H1 (cell line): ENCODE results near the gene DNAI2. TPM values are rescaled to one million over a fixed set of nuclear protein-coding genes. Genes with fewer than 3 reads are reported as not detected.

Experiments
- CTCF ChIA-PET: fragments of 300-600 bp; sonication (Branson Sonifier 250); formaldehyde crosslinking; loops from one replicate; lab custom pipeline; 2021; ENCODE audit not compliant: partially characterized antibody; lab: Charles Lee
- POLR2A ChIA-PET: fragments of 300-600 bp; sonication (Branson Sonifier 250); formaldehyde crosslinking; loops from one replicate; lab custom pipeline; 2021; ENCODE audit warnings: inconsistent platforms; ENCODE audit not compliant: partially characterized antibody; lab: Charles Lee
- DNase-seq, 2 experiments: peaks; one replicate each; pipeline versions ENCODE4 v3.0.0 to v3.0.0-alpha.2; 2010 to 2022; ENCODE audit warnings: low spot score in 2 of 2, low read depth in 1 of 2, mixed read lengths in 1 of 2
- FAIRE-seq: peaks from 2 replicates; lab custom pipeline; 2011; peaks lifted over from hg19 to GRCh38; lab: Jason Lieb, UNC
- H2AFZ ChIP-seq: 2 replicates; pipeline ENCODE4 v1.8.1; 2012; ENCODE audit warnings: low read length, inconsistent platforms
- H2AK5ac ChIP-seq: 2 replicates; pipeline ENCODE4 v1.6.1; 2013; ENCODE audit warnings: low read depth, low read length
- H2BK120ac ChIP-seq: replicated peaks from 2 replicates; pipeline ENCODE3; 2013; ENCODE audit warnings: low read depth, low read length, inconsistent platforms
- H2BK12ac ChIP-seq: 2 replicates; pipeline ENCODE4 v1.6.1; 2013; ENCODE audit warnings: low read depth, low read length
- H2BK15ac ChIP-seq: 2 replicates; pipeline ENCODE4 v1.6.1; 2013; ENCODE audit warnings: low read length
- H2BK20ac ChIP-seq: 2 replicates; pipeline ENCODE4 v1.6.1; 2013; ENCODE audit warnings: low read length
- H2BK5ac ChIP-seq: 2 replicates; pipeline ENCODE4 v1.6.1; 2013; ENCODE audit warnings: low read depth, low read length
- H3K14ac ChIP-seq: 2 replicates; pipeline ENCODE4 v1.6.1; 2013; ENCODE audit warnings: inconsistent platforms; ENCODE audit not compliant: insufficient read length
- H3K18ac ChIP-seq: 2 replicates; pipeline ENCODE4 v1.6.1; 2013; ENCODE audit warnings: low read length; ENCODE audit errors: extremely low read depth
- H3K23ac ChIP-seq: 2 replicates; pipeline ENCODE4 v1.6.1; 2013; ENCODE audit warnings: inconsistent platforms; ENCODE audit not compliant: insufficient read length
- H3K23me2 ChIP-seq: 2 replicates; pipeline ENCODE4 v1.6.1; 2013; ENCODE audit warnings: low read depth, low read length
- H3K27ac ChIP-seq: 2 replicates; pipeline ENCODE4 v1.6.1; 2011; ENCODE audit warnings: low read depth, low read length, inconsistent platforms
- H3K27me3 ChIP-seq, 4 experiments: replicated peaks in 1 of 4; 1 replicate in 1 of 4; 2 replicates in 3 of 4; pipeline versions ENCODE4 v1.6.1 to v1.8.1; 2011 to 2013; ENCODE audit warnings: low read length in 3 of 4, mild to moderate bottlenecking in 3 of 4, inconsistent platforms in 2 of 4, mixed read lengths in 2 of 4, moderate library complexity in 1 of 4; ENCODE audit not compliant: control insufficient read depth in 3 of 4, insufficient read depth in 3 of 4; ENCODE audit errors: extremely low read depth in 1 of 4
- H3K36me3 ChIP-seq, 4 experiments: 2 replicates each; pipeline versions ENCODE4 v1.6.1 to v1.8.1; 2011 to 2013; ENCODE audit warnings: mild to moderate bottlenecking in 4 of 4, low read length in 3 of 4, moderate library complexity in 2 of 4, control low read depth in 1 of 4, inconsistent platforms in 1 of 4; ENCODE audit not compliant: insufficient read depth in 4 of 4, control insufficient read depth in 2 of 4
- H3K4ac ChIP-seq: replicated peaks from 2 replicates; pipeline ENCODE3; 2013; ENCODE audit warnings: low read length, low read depth, mixed read lengths, inconsistent platforms; ENCODE audit not compliant: insufficient read length
- H3K4me1 ChIP-seq, 4 experiments: replicated peaks in 1 of 4; 1 replicate in 1 of 4; 2 replicates in 3 of 4; pipeline versions ENCODE4 v1.6.1 to v1.8.1; 2011 to 2013; ENCODE audit warnings: low read length in 3 of 4, inconsistent platforms in 2 of 4, mixed read lengths in 1 of 4; ENCODE audit not compliant: insufficient read depth in 4 of 4, control insufficient read depth in 3 of 4
- H3K4me2 ChIP-seq, 2 experiments: 2 replicates each; pipeline versions ENCODE4 v1.6.1 to v1.8.1; 2011 to 2013; ENCODE audit warnings: low read depth in 2 of 2, low read length in 2 of 2, control low read depth in 1 of 2, inconsistent platforms in 1 of 2, mild to moderate bottlenecking in 1 of 2; ENCODE audit not compliant: insufficient read depth in 1 of 2
- H3K4me3 ChIP-seq, 4 experiments: fragments of 200-600, 300-600 bp in 1 of 4; sonication (generic), shearing (Covaris generic), sonication (Bioruptor Twin) in 1 of 4; 2 replicates each; pipeline versions ENCODE4 v1.5.1 to v1.8.1; 2011 to 2016; ENCODE audit warnings: low read length in 4 of 4, low read depth in 3 of 4, control low read depth in 2 of 4, inconsistent platforms in 2 of 4, mild to moderate bottlenecking in 2 of 4, mixed read lengths in 1 of 4, moderate library complexity in 1 of 4; ENCODE audit not compliant: insufficient read depth in 2 of 4; ENCODE audit errors: extremely low read depth in 1 of 4
- H3K56ac ChIP-seq: replicated peaks from 2 replicates; pipeline ENCODE3; 2013; ENCODE audit warnings: low read depth, mild to moderate bottlenecking, mixed read lengths, low read length, inconsistent platforms; ENCODE audit not compliant: insufficient read length
- H3K79me1 ChIP-seq: 2 replicates; pipeline ENCODE4 v1.6.1; 2013; ENCODE audit warnings: low read depth, low read length, control low read depth
- H3K79me2 ChIP-seq, 2 experiments: 2 replicates each; pipeline versions ENCODE4 v1.6.1 to v1.8.1; 2012 to 2013; ENCODE audit warnings: low read length in 2 of 2, mild to moderate bottlenecking in 2 of 2, inconsistent platforms in 1 of 2; ENCODE audit not compliant: insufficient read depth in 2 of 2, control insufficient read depth in 1 of 2
- H3K9ac ChIP-seq, 4 experiments: replicated peaks in 1 of 4; 1 replicate in 1 of 4; 2 replicates in 3 of 4; pipeline versions ENCODE4 v1.6.1 to v1.8.1; 2011 to 2013; ENCODE audit warnings: low read depth in 3 of 4, low read length in 3 of 4, control low read depth in 2 of 4, mild to moderate bottlenecking in 2 of 4, moderate library complexity in 2 of 4, inconsistent platforms in 1 of 4; ENCODE audit errors: extremely low read depth in 1 of 4
- H3K9me3 ChIP-seq, 2 experiments: 2 replicates each; pipeline versions ENCODE4 v1.6.1 to v1.8.1; 2012 to 2013; ENCODE audit warnings: mild to moderate bottlenecking in 2 of 2, moderate library complexity in 2 of 2, control low read depth in 1 of 2, inconsistent platforms in 1 of 2, low read depth in 1 of 2, low read length in 1 of 2, mixed read lengths in 1 of 2; ENCODE audit not compliant: insufficient read depth in 2 of 2
- H4K20me1 ChIP-seq, 2 experiments: replicated peaks in 1 of 2; 2 replicates each; pipeline versions ENCODE3 to v1.8.1; 2011 to 2013; ENCODE audit warnings: inconsistent platforms in 2 of 2, low read length in 2 of 2, mild to moderate bottlenecking in 1 of 2; ENCODE audit not compliant: insufficient read depth in 2 of 2, control insufficient read depth in 1 of 2
- H4K5ac ChIP-seq: 2 replicates; pipeline ENCODE4 v1.6.1; 2013; ENCODE audit warnings: low read length, low read depth, mixed read lengths, inconsistent platforms; ENCODE audit not compliant: insufficient read length
- H4K8ac ChIP-seq: 2 replicates; pipeline ENCODE4 v1.8.0; 2013; ENCODE audit warnings: mild to moderate bottlenecking, moderate library complexity, low read length, inconsistent platforms; ENCODE audit not compliant: insufficient read depth; ENCODE audit errors: extremely low read depth
- H4K91ac ChIP-seq: replicated peaks from 2 replicates; pipeline ENCODE3; 2013; ENCODE audit warnings: low read length, mixed read lengths, inconsistent platforms; ENCODE audit not compliant: insufficient read length
- GABPA ChIP-seq: IDR thresholded peaks from 2 replicates; pipeline ENCODE4 v1.6.1; 2011; ENCODE audit warnings: mild to moderate bottlenecking, low read length, moderate library complexity, borderline replicate concordance; ENCODE audit not compliant: insufficient read depth
- GTF2F1 ChIP-seq: IDR thresholded peaks from 2 replicates; pipeline ENCODE4 v1.6.1; 2012; ENCODE audit warnings: low read depth, low read length, improper control_type of control experiment, borderline replicate concordance
- MAFK ChIP-seq: IDR thresholded peaks from 2 replicates; pipeline ENCODE4 v1.6.1; 2012; ENCODE audit warnings: low read depth, mild to moderate bottlenecking, improper control_type of control experiment, low read length
- NANOG ChIP-seq: IDR thresholded peaks from 2 replicates; pipeline ENCODE4 v1.6.1; 2011; ENCODE audit warnings: low read length, low read depth, mild to moderate bottlenecking, inconsistent platforms; ENCODE audit not compliant: insufficient read depth, poor library complexity, severe bottlenecking
- SIN3A ChIP-seq, 2 experiments: IDR thresholded peaks in 1 of 2; conservative IDR thresholded peaks in 1 of 2; 2 replicates each; pipeline ENCODE4 v1.6.1; 2011 to 2012; ENCODE audit warnings: low read length in 2 of 2, improper control_type of control experiment in 1 of 2, low read depth in 1 of 2, mild to moderate bottlenecking in 1 of 2
- SRF ChIP-seq: IDR thresholded peaks from 2 replicates; pipeline ENCODE4 v1.6.1; 2011; ENCODE audit warnings: mild to moderate bottlenecking, low read depth, low read length, moderate library complexity
- TAF1 ChIP-seq: IDR thresholded peaks from 2 replicates; pipeline ENCODE4 v1.6.1; 2011; ENCODE audit warnings: mild to moderate bottlenecking, low read depth, low read length
- WGBS, 2 experiments: shearing (Covaris generic) in 1 of 2; methylation state at CpG; one replicate each; pipeline versions ENCODE4 v1.1.6 to v1.1.7; 2013 to 2015; ENCODE audit warnings: low lambda C conversion rate in 2 of 2, mixed read lengths in 2 of 2, inconsistent platforms in 1 of 2, low coverage in 1 of 2, missing lambda C conversion rate in 1 of 2; ENCODE audit not compliant: insufficient replicate concordance in 2 of 2, insufficient coverage in 1 of 2, insufficient read length in 1 of 2; ENCODE audit errors: extremely low coverage in 1 of 2, missing lambda C conversion rate in 1 of 2; 5-methylcytosine and 5-hydroxymethylcytosine counted together
- polyA plus RNA-seq, 7 experiments: library from polyadenylated mRNA; depleted of rRNA in 3 of 7; stranded (reverse) in 5 of 7; unstranded in 2 of 7; fragments of >200 nt in 5 of 7; fragments of 200-250 nt in 2 of 7; gene quantifications; 1 replicate in 5 of 7; 2 replicates in 1 of 7; 4 replicates in 1 of 7; pipeline versions ENCODE4 v1.2.1 to v1.2.3, GENCODE V29; 2011 to 2013; ENCODE audit warnings: missing spikeins in 2 of 7, mixed read lengths in 2 of 7
- total RNA-seq: library from RNA; stranded (reverse); fragmentation: NEBNext Ultra II Directional; extraction: Animal tissue kit (Norgen Biotek cat#: 25700); gene quantifications from 2 replicates; pipeline ENCODE4 v1.2.1, GENCODE V29; 2021
- TF ChIP-seq, protein P1 (sequence below): IDR thresholded peaks from 2 replicates; pipeline ENCODE4 v1.6.1; 2011; ENCODE audit warnings: low read length, improper control_type of control experiment
- TF ChIP-seq, protein P2 (sequence below): IDR thresholded peaks from 2 replicates; pipeline ENCODE4 v1.6.1; 2012; ENCODE audit warnings: inconsistent platforms

The DNAI2 gene
- total and polyA plus RNA-seq, 2 of the 8 experiments (the other 6 are each of a cell fraction or from before 2014, with no cell fraction given), result 0.08 to 0.15 TPM

DNA sequence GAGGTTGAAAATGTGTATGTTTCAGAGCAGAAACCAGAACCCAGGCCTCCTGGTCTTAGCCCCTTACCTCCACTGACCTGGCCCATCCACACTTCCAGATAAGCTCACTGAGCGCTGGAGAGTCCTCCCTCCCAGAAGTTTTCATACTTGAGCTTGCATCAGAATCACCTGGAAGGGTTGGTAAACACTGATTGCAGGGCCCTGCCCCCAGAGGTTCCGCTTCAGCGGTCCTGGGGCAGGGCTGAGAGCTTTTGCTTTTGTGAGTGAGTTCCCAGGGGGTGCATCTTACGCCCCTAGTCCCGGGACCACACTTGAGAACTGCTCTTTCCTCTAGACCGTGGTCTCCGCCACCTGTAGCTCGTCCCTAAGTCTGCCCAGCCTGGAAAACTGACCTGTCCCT, 40.1 kb upstream of the DNAI2 start:
- 0 out of 2 replicates have a peak overlapping the region, but pooled peaks have one; percentile 16 for H2BK5ac ChIP-seq
- H3K27ac ChIP-seq, result no peak overlapping the region
- H2BK120ac ChIP-seq, result no peak overlapping the region
- no peaks in the 10 kb centered on the region for H3K23me2 ChIP-seq
- no peaks in the 10 kb centered on the region for H3K36me3 ChIP-seq
- no peak overlapping the region for H2AK5ac ChIP-seq
- H4K8ac ChIP-seq, result no peak overlapping the region
- ChIA-PET CTCF (interaction anchor here (0.8 to 1.7 kb wide), 4 partner anchors 10 to 146 kb away, joined by 3 to 4 read pairs (median 3); partner anchors contain the start of gene RPL38), POLR2A (interaction anchor here (1.0 to 2.2 kb wide), 2 partner anchors 11 to 22 kb away, joined by 6 read pairs; no protein-coding TSS in a partner anchor)
- H4K20me1 ChIP-seq, result no peaks in the 10 kb centered on the region
- H2AFZ ChIP-seq, result no peak overlapping the region
- DNase-seq (no peak), FAIRE-seq (no peak)
- H3K14ac ChIP-seq, result no peak overlapping the region
- no peaks in the 10 kb centered on the region for H3K79me2 ChIP-seq
- no peak overlapping the region for H2BK15ac ChIP-seq
- H3K4me2 ChIP-seq, result no peak overlapping the region
- no peaks in the 10 kb centered on the region for H3K9me3 ChIP-seq
- no peak overlapping the region for H3K9ac ChIP-seq
- H3K23ac ChIP-seq, result no peak overlapping the region
- H3K4me1 ChIP-seq, result peaks cover 0 to 3% (median 1%) of the 10 kb centered on the region in 4 experiments; a peak in 3 of 7 replicates
- TF ChIP-seq SRF, result no peak
- TF ChIP-seq, protein P1, sequence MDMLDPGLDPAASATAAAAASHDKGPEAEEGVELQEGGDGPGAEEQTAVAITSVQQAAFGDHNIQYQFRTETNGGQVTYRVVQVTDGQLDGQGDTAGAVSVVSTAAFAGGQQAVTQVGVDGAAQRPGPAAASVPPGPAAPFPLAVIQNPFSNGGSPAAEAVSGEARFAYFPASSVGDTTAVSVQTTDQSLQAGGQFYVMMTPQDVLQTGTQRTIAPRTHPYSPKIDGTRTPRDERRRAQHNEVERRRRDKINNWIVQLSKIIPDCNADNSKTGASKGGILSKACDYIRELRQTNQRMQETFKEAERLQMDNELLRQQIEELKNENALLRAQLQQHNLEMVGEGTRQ, result no peak
- TF ChIP-seq GTF2F1, result no peak
- TF ChIP-seq MAFK, result no peak
- no peak for TF ChIP-seq SIN3A (conservative IDR thresholded peaks at IDR 0.05 in 1 of 2, IDR thresholded peaks at IDR 0.05 in 1 of 2; ENCODE audit: low read depth in 1 of 2, low read length in 2 of 2)
- TF ChIP-seq NANOG, result no peak
- TF ChIP-seq TAF1, result no peak
- no peak for TF ChIP-seq GABPA
- TF ChIP-seq, protein P2, sequence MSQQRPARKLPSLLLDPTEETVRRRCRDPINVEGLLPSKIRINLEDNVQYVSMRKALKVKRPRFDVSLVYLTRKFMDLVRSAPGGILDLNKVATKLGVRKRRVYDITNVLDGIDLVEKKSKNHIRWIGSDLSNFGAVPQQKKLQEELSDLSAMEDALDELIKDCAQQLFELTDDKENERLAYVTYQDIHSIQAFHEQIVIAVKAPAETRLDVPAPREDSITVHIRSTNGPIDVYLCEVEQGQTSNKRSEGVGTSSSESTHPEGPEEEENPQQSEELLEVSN, result no peak
- no peak overlapping the region for H3K4ac ChIP-seq
- no peaks in the 10 kb centered on the region for H3K79me1 ChIP-seq
- no peak overlapping the region for H4K5ac ChIP-seq
- H3K4me3 ChIP-seq, result no peak overlapping the region
- H2BK12ac ChIP-seq, result no peak overlapping the region
- H3K56ac ChIP-seq, result no peak overlapping the region
- 88% methylated on average over 8 of the region's 8 CpGs; no CpG with 5 or more reads in 1 of the 2 experiments for WGBS, 2 experiments
- no peaks in the 10 kb centered on the region for H3K27me3 ChIP-seq
- no peak overlapping the region for H4K91ac ChIP-seq
- H3K18ac ChIP-seq, result no peak overlapping the region; the same call in 1 of the 2 replicates
- H2BK20ac ChIP-seq, result no peak overlapping the region
